ENCODE measurements around the gene ZNF354C. TPM values are rescaled to one million over a fixed set of nuclear protein-coding genes. Genes with fewer than 3 reads are reported as not detected.

ZNF354C gene
- total and polyA plus RNA-seq, 7 donors, result 0.23 to 12.1 (median 7.7) TPM

- no peak for DNase-seq
- Histone ChIP-seq H3K27ac (no peak overlapping the region), H3K4me3 (no peak overlapping the region), H3K27me3 (no peaks in the 10 kb centered on the region), H3K9me3 (peaks cover 0 to 14% (median 0%) of the 10 kb centered on the region in 4 donors), H3K4me1 (no peaks in the 10 kb centered on the region), H3K36me3 (no peaks in the 10 kb centered on the region)
- 88 to 91% methylated on average over 9 of the region's 9 CpGs for WGBS, 2 donors
- intact Hi-C loops (cut with DNase I), result no loop called here
- TF ChIP-seq CTCF (IDR thresholded peaks at IDR 0.05), result no peak
- TF ChIP-seq POLR2A (IDR thresholded peaks at IDR 0.05), result no peak
- TF ChIP-seq POLR2AphosphoS5 (IDR thresholded peaks at IDR 0.05), result no peak
- TF ChIP-seq EP300 (IDR thresholded peaks at IDR 0.05), result no peak
Measured at GRCh38 chr5:179051784-179052183, 8.4 kb upstream of the ZNF354C start.

- TF ChIP-seq CTCF (IDR thresholded peaks at IDR 0.05) (no peak), POLR2AphosphoS5 (IDR thresholded peaks at IDR 0.05) (no peak), POLR2A (IDR thresholded peaks at IDR 0.05) (no peak), EP300 (IDR thresholded peaks at IDR 0.05) (no peak)
- no peak overlapping the region for H3K27ac ChIP-seq
- no peaks in the 10 kb centered on the region for H3K27me3 ChIP-seq
- DNase-seq, result no peak
- no peaks in the 10 kb centered on the region for H3K4me1 ChIP-seq
- H3K4me3 ChIP-seq, result no peak overlapping the region
- H3K9me3 ChIP-seq, result peaks cover 0 to 7% (median 0%) of the 10 kb centered on the region in 4 donors
- no peaks in the 10 kb centered on the region for H3K36me3 ChIP-seq
- intact Hi-C loops (cut with DNase I), result no loop called here
- 91% methylated on average over 15 of the region's 15 CpGs for whole genome bisulfite sequencing, 2 donors
Measured at GRCh38 chr5:179054036-179054785, 6.0 kb upstream of the ZNF354C start.

GRCh38 chr5:179054876-179055275, 5.3 kb upstream of the ZNF354C start:
- H3K4me3 ChIP-seq, result no peak overlapping the region
- no peaks in the 10 kb centered on the region for H3K36me3 ChIP-seq
- 89 to 91% methylated on average over 10 of the region's 10 CpGs for WGBS, 2 donors
- H3K9me3 ChIP-seq, result peaks cover 0 to 3% (median 0%) of the 10 kb centered on the region in 4 donors
- TF ChIP-seq POLR2AphosphoS5 (IDR thresholded peaks at IDR 0.05) (no peak), POLR2A (IDR thresholded peaks at IDR 0.05) (no peak), EP300 (IDR thresholded peaks at IDR 0.05) (no peak), CTCF (IDR thresholded peaks at IDR 0.05) (no peak)
- DNase-seq, result no peak
- no peak overlapping the region for H3K27ac ChIP-seq
- no peaks in the 10 kb centered on the region for H3K4me1 ChIP-seq
- H3K27me3 ChIP-seq, result no peaks in the 10 kb centered on the region
- intact Hi-C loops (cut with DNase I), result no loop called here

GRCh38 chr5:179055436-179055835, 4.7 kb upstream of the ZNF354C start:
- Histone ChIP-seq H3K27me3 (no peaks in the 10 kb centered on the region), H3K9me3 (peaks cover 0 to 3% (median 0%) of the 10 kb centered on the region in 4 donors), H3K27ac (no peak overlapping the region), H3K4me1 (no peaks in the 10 kb centered on the region), H3K36me3 (no peaks in the 10 kb centered on the region), H3K4me3 (no peak overlapping the region)
- no peak for TF ChIP-seq POLR2A (IDR thresholded peaks at IDR 0.05)
- no peak for TF ChIP-seq EP300 (IDR thresholded peaks at IDR 0.05)
- no peak for TF ChIP-seq POLR2AphosphoS5 (IDR thresholded peaks at IDR 0.05)
- TF ChIP-seq CTCF (IDR thresholded peaks at IDR 0.05), result no peak
- intact Hi-C loops (cut with DNase I), result no loop called here
- WGBS, 2 donors, result 53 to 62% methylated on average over 3 of the region's 3 CpGs
- DNase-seq, result no peak
